IPS-NIHi7 (cell line): Measurements from ENCODE around the gene ZNF775.
"Not testable (repeated sequence)": the region's sequence is repeated elsewhere in the genome, so short reads cannot be mapped to it uniquely, and the experiment has no call there.

Source experiments
- DNase-seq: peaks from one replicate; pipeline ENCODE4 v3.0.0; 2012; ENCODE audit warnings: mixed read lengths; ENCODE audit errors: extremely low spot score

Gene ZNF775

GRCh38 chr7:150382123-150382843, 3.2 kb downstream of the ZNF775 start:
- DNase-seq, result no peak

DNA sequence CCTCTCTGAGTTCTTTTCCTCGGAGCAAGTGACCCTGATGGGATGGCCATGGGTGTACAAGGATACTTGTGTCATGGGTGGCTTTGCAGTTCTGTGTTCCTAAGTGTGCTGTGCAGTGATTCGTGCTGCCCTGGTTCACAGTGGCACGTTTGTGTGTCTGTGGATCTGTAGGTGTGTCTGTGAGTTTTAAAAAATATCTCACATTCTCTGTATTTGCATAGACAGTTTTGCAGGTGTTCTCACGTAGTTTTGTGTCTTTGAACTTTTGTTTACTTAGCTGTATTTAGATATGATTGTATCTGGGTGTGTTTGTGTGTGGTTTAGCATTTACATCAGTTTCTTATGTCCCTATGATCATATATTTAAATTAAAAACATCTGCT, 3.7 kb downstream of the ZNF775 start:
- DNase-seq, result no peak

DNA sequence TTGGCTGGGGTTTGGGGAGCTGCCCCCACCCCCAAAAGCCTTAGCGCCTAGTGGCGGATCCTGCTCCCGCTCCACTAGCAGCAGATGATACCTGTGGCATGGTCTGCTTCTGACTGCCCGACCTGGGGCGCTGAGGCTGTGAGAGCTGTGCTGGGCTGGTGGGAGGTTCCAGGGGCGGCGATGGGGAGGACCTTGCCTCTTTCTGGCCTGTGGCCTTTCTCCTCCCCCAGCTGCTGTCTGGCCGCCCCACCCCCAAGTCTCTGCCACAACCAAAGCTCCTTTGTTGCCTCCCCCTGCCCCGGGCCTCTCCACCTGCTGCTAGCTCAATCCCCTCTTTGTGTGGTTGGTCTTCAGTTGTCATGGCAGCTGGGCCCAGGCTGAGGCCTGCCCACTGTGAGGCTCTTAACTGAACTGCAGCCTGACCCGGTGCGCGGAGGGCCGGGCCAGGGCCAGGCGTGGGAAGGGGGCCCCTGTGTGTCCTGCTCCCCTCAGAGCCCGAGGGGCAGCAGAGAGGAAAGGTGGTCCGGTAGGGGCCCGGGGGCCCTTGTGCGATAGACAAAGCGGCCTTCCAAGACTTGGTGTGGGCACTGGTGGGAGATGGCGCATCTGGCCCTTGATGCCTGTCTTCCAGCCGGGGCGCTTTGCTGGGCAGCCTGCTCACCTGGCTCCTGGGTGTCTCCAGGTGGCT, 4.7 kb downstream of the ZNF775 start:
- DNase-seq, result peak; percentile 87

- DNase-seq, result no peak
Observed at GRCh38 chr7:150384406-150385301, 5.5 kb downstream of the ZNF775 start.

- DNase-seq, result no peak
Observed at GRCh38 chr7:150385302-150385723, 6.2 kb downstream of the ZNF775 start.

GRCh38 chr7:150385884-150386283, 6.8 kb downstream of the ZNF775 start:
- not testable (repeated sequence) for DNase-seq

DNA sequence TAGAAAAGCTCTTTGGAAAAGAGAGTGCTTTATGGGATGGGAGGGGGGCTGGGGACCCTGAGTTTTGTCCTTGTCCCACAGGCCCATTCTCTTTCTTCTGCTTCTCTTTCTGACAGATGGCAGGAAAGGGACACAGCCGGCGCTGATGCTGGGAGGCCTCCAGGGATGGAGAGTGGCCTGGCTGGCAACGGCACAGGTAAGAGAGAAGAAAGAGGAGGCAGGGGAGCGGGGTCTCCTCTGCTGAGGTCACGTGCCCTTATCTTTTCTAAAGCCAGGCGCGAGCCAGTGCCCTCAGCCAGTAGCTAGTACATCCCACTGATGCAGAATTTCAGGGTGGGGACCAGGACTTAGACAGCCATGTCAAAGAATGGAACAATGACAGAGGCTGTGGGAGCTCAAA, 9.2 kb downstream of the ZNF775 start:
- DNase-seq, result no peak

GRCh38 chr7:150388709-150389531, 9.8 kb downstream of the ZNF775 start:
- no peak for DNase-seq

GRCh38 chr7:150389532-150389816, 10.3 kb downstream of the ZNF775 start:
- no peak for DNase-seq

DNA sequence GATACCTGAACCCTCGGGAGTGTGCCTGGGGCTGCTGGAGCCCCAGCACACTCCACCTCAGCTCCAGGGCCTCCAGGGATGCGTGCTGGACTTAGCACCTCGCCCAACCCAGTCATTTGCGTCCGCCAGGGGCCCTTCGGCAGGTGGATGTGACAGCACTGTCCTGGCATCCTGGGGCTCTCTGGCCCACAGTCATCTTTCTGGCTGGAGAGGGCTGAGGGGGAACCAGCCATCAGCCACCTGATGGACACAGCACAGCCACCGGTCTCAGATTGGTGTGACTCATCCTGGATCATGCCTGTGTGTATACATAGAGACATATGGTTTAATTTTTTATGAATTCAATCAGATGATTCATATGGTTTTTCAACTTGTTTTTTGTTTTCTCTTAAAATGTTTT, 11.1 kb downstream of the ZNF775 start:
- DNase-seq, result no peak

DNA sequence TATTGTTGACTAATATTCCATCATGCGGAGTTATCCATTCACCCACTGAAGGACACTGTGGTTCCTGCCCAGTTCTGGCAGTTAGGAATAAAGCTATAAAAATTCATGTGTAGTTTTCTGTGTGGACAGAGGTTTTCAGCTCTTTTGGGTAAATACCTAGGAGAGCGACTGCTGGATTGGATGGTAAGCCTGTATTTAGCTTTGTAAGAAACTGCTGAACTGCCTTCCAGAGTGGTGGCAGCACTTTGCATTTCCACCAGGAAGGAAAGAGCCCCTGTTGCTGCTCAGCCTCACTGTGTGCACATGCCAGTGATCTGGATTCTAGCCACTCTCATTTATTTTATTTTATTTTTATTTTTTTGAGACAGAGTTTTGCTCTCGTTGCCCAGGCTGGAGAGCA, 14.2 kb downstream of the ZNF775 start:
- no peak for DNase-seq

DNA sequence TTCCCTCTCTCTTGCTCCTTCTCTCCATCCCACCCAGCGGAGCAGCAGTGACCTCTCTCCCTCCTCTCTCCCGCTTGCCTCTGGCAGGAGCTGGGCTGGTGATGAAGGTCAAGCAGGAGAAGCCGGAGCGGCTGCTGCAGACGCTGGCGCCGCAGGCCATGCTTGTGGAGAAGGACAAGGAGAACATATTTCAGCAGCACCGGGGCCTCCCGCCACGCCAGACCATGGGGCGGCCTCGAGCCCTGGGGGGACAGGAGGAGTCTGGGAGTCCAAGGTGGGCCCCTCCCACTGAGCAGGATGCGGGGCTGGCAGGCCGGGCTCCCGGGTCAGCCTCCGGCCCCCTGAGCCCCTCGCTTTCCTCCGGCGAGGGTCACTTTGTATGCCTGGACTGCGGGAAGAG, 17.3 kb downstream of the ZNF775 start:
- DNase-seq, result no peak

DNA sequence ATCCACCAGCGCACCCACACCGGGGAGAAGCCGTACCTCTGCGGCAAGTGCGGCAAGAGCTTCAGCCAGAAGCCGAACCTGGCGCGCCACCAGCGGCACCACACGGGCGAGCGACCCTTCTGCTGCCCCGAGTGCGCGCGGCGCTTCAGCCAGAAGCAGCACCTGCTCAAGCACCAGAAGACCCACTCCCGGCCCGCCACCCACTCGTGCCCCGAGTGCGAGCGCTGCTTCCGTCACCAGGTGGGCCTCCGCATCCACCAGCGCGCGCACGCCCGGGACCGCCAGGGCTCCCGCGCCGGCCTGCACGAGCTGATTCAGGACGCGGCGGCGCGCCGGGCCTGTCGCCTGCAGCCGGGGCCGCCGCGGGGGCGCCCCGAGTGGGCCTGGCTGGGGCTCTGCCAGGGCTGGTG, 17.7 kb downstream of the ZNF775 start:
- no peak for DNase-seq

DNA sequence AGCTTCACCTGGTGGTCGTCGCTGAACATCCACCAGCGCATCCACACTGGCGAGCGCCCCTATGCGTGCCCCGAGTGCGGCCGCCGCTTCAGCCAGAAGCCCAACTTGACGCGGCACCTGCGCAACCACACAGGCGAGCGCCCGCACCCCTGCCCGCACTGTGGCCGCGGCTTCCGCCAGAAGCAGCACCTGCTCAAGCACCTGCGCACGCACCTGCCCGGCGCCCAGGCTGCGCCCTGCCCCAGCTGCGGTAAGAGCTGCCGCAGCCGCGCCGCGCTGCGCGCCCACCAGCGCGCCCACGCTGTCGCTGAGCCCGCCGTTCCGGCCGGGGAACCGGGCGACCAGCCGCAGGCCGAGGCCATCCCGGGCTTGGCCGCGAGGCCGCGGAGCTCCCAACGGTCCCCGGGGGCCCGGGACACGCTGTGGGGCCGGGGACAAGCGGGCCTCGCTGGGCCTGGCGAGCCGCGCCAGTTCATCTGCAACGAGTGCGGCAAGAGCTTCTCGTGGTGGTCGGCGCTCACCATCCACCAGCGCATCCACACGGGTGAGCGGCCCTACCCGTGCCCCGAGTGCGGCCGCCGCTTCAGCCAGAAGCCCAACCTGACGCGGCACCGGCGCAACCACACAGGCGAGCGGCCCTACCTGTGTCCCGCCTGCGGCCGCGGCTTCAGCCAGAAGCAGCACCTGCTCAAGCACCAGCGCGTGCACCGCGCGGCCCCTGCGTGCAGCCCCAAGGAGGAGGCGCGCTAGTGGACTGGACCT, 18.4 kb downstream of the ZNF775 start:
- no peak for DNase-seq

GRCh38 chr7:150398108-150398964, 19.2 kb downstream of the ZNF775 start:
- DNase-seq, result no peak

DNA sequence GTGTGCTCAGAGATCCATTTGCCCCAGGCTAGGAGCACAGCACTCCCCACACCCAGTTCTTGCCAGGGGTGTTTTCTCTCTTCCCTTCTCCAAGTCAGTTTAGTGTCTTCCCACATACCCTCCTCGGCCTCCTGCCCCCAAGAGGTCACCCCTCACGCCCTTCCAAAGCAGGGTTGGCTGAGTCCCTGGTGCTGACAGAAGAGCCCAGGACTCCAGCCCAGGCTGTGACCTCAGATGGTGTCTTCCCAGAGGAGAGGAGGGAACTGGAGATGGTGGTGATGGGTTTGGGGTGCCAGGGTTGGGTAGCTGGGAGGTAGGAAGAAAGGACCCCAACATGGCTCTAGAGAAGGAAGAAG, 19.8 kb downstream of the ZNF775 start:
- no peak for DNase-seq

DNA sequence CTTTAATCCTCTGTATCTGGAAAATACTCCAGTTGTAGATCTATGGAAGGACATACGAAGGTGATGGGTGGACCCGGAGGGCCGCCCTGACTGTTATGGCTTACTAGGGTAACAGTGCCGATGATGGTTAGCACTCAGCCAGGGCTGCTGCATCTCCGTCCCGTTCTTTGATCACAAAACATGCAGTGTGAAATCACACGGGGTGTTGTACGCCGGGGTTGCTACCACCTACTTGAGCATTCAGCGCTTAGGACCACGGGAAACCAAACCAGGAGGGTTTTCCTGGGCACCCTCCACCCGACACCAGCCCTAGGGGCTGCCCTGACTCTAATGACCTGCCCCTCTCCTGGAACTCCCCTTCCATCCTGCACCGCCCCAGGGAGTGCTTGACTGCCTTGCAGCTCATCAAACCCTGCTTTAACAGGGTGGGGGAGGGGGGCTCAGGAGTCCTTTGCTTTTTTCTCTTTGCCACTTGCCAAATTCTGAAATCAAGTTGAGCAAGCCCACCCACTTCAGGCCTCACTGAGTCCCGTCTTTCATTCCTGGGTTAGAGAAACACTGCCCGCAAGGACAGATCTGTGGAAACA, 20.4 kb downstream of the ZNF775 start:
- DNase-seq, result no peak

GRCh38 chr7:150400008-150400787, 21.1 kb downstream of the ZNF775 start:
- DNase-seq, result no peak

DNA sequence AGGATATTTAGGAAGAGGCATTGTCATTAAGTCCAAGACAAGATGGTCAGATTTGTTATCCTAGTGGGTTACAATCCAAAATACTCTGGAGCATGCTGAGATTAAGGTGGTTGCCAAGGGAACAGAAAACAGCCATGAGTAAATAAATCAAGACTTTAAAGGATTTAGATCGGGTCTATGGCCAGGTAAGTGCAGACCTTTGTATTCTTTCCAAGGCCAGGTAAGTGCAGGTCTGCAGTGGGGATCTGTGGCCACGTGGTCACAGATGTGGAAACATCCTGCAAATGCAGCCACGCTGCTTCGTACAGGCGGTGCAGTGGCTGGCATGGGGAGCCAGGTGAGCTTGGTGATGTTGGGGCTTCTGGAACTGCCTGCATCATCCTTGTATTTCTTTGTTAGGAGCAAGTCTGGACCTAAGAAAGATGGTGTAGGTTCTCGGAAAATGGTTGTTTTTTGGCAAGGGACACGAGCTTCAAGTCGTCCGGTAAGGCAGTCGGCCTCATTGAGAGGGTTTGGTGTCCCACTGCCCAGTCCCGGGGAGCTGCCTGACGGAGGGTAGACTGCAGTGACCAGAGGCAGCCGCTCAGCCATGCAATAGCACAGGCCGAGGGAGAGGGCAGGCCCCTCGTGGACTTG, 21.8 kb downstream of the ZNF775 start:
- DNase-seq, result no peak
